GM18505 (cell line): Measurements from ENCODE around the gene PTPRG.

Experiments
- ATAC-seq: cut with Tn5 transposase; IDR thresholded peaks from one replicate; pipeline ENCODE4 v1.9.1; 2021; ENCODE audit not compliant: unreplicated experiment
- POLR2A ChIP-seq: IDR thresholded peaks from 4 replicates; pipeline ENCODE4 v1.6.1; 2011; ENCODE audit warnings: borderline replicate concordance; ENCODE audit not compliant: insufficient read depth, insufficient read length; ENCODE audit errors: extremely low read depth

Gene PTPRG

GRCh38 chr3:62088472-62089104 lies 527.2 kb downstream of the PTPRG start:
- TF ChIP-seq POLR2A = no peak
- no peak for ATAC-seq

DNA sequence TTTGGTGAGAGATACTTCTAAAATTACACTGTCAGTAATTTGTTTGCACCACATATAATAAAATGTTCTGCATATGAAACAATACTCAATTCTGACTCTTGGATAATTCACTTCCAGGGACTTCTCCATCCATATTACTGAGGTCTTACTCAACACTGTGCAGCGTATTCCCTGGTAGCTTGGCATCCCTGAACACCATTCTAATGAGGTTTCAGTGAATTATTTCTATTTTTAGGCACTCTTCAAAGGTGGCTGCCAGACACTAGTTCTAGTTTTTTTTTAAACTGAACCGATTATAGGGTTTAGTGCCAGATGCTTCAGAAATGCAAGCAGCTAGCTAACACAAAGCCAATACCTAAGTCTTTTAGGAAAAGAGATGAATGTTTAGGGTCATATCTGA lies 528.7 kb downstream of the PTPRG start:
- no peak for ATAC-seq
- no peak for TF ChIP-seq POLR2A

DNA sequence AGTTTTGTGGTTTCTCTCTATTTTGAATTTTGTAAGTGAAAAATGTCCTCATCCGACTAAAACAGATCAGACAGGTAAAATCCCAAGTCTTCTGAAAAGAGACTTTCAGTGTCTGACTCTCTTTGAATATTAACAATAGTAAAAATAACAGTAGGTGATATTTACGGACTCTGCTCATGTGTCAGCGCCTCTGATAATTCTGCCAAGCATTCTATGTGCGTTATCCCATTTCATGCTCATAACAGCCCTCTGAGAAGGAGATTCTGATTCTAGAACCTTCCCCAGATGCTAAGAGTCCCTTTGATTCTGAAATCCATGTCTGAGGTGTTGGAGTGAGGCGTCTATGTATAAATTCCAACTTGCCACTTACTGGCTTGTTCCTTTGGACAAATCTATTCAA lies 529.1 kb downstream of the PTPRG start:
- TF ChIP-seq POLR2A = no peak
- no peak for ATAC-seq

GRCh38 chr3:62093025-62093424 lies 531.7 kb downstream of the PTPRG start:
- TF ChIP-seq POLR2A = no peak
- ATAC-seq = no peak

GRCh38 chr3:62094461-62094860 lies 533.1 kb downstream of the PTPRG start:
- no peak for ATAC-seq
- no peak for TF ChIP-seq POLR2A

DNA sequence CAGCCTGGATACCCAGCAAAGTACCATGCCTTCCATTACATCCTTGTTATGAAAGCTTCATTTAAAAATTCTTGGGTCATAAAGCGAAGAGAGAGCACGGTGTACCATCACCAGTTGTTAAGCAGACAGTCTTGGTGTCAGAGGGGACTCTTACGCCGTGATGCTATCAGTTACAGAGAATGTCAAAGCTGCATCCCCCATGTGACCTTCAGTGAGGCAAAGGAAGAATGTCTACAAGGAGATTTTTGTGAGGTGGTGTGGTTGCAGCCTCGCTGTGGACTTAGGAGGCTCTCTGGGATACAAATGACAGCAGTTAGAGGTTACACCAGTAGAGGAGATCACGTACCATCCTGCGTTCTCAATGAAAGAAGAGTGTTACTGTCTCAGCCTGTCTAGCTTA lies 533.7 kb downstream of the PTPRG start:
- ATAC-seq = no peak
- no peak for TF ChIP-seq POLR2A

DNA sequence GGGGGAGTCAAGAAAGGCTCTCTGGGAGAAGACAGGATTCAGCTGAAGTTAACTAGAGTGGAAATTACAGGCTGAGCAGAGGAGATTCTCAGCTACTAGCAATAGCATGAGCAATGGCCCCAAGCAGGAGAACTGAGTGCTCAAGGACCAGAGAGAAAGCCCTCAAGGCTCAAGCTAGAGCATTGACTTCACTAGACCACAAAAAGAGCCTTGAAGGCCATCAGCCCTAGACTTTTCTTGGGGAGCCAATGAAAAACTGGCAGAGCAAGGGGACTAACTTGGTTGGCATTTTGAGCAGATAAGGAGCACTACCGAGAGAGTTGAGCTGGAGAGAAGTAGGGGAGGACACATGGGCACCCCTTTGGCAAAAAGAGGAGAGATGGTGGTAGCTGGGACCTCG lies 534.4 kb downstream of the PTPRG start:
- TF ChIP-seq POLR2A = no peak
- ATAC-seq = no peak

- no peak for ATAC-seq
- no peak for TF ChIP-seq POLR2A
These were observed 535.1 kb downstream of the PTPRG start for GRCh38 chr3:62096521-62096920.

- no peak for ATAC-seq
These were observed 535.8 kb downstream of the PTPRG start for GRCh38 chr3:62097121-62097520.

DNA sequence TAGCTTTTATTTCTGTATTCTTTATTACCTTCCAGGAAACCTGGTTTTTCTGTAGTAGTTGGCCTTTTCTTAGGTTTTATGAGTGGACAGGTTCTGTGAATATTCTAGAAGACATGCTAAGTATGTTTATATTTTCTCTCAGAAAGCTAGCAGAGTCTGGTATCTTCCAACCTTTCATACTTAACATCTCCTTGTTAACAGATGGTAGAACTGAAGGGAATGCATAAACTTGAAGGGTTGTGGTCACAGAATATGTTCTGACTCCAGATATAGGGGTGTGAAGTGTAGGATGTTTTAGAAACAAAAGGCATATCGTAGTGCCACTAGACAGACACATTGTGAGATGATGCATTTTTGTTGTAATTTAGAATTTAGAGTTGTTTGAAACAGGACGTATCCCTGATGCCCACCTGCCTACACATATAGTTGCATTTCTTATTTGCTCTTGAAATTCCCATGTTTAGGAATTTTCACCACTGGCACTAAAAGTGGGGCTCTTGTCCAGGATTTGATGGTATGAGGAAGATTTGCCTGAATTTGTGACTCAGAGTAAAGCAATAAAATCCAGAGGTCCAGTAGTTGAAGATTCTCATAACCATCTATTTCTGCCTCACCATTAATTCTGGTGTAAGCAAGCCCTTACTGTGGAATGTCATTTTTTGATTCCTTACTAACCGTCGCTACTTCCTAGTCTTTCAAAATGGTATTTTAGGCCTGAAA lies 537.4 kb downstream of the PTPRG start:
- no peak for ATAC-seq
- TF ChIP-seq POLR2A = no peak

More at GRCh38 chr3:62097121-62097520, 535.8 kb downstream of the PTPRG start:
- no peak for TF ChIP-seq POLR2A

DNA sequence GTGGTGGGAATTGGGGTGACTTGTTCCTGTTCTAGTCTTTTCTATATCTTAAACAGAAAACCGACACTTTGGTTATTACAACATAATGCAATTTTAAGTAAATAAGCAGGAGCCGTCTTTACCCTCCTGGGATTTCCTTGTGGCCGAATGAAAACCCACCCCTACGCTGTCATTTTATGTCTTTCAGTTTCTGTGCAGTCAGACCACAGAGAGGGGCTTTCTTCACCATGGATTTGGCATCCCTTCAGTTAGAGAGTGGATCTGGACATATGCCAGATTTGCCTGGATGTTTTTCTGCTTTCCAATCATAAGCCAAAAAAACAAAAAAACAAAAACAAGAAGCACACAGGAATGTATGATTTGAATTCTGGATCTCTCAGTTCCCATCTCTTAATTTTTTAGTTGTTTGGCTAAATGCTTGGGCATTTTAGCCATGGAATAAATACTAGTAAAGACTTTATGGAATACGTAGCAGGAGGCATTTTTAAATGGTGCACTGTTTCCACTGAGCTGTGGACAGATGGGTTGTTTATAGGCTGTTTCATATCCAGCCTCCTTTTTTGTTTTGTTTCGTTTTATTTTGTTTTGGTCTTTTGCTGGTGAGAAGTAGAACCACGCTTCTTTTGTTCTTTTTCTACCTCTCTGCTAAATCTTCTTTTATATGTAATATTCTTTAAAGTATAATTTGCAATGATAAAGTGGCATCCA lies 539.1 kb downstream of the PTPRG start:
- no peak for ATAC-seq
- no peak for TF ChIP-seq POLR2A

DNA sequence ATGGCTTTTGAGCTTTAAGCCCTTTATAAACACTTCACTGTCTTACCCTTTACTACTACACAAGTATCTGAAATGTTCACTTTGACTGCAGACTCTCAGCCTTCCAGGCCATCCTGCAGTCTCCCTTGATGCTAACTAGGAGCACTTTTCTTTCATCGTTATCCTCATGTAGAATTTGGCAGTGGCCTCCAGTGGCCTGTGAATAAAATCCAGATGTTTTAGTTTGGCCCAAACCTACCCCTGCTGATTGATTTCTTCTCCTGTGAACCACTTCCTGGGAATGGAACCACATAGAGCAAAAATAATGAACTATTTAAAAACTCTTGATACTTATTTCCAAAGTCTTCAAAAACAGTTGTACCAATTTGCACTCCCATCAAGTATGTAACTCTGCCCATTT lies 540.1 kb downstream of the PTPRG start:
- ATAC-seq = no peak
- no peak for TF ChIP-seq POLR2A

DNA sequence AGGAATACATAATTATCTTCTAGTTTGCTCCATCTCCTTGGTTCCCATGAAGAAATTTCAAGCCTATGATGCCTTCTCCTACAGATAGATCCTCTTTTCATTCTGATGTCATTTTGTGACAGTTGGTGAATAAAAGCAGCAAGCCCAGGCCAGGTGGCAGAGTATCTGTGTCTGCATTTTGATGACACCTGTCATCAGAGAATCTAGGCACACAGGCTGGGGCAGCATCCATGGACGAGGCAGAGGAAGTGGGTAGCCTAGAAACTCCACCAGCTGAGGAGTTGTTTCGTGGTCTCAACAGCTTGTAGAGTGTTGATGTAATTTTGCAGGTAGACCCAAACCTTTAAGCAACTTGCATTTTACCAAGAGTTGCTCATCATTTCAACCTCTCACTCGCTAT lies 542.2 kb downstream of the PTPRG start:
- no peak for TF ChIP-seq POLR2A
- no peak for ATAC-seq

GRCh38 chr3:62109534-62109933 lies 548.2 kb downstream of the PTPRG start:
- no peak for ATAC-seq
- TF ChIP-seq POLR2A = no peak
